DMS 273 treated with DMSO at 0.1 percent for 48 hours (cell line): ENCODE measurements around the gene MOSMO.
"Not testable (repeated sequence)": the region's sequence is repeated elsewhere in the genome, so short reads cannot be mapped to it uniquely, and the experiment has no call there.

Experiments used
- DNase-seq: peaks from one replicate; lab custom pipeline; 2025; lab: John Stamatoyannopoulos, UW

The MOSMO gene

DNA sequence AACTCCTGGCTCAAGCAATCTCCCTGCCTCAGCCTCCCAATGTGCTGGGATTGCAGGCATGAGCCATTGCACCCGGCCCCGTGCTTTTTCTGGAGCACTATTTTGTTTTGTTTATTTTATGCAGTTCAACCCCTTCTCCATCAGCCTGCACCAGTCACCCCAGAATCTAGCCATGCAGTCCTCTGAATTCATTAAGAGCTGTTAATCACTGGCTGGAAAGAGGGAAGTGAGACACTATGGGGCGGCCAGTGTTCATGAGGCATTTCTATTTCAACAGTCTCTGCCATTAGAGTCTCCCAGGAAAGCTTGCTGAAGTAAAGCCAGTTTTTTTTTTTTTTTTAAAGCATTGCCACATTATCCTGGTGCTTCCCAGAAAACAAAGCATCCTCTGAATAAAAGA, 86.1 kb downstream of the MOSMO start:
- DNase-seq: no peak

DNA sequence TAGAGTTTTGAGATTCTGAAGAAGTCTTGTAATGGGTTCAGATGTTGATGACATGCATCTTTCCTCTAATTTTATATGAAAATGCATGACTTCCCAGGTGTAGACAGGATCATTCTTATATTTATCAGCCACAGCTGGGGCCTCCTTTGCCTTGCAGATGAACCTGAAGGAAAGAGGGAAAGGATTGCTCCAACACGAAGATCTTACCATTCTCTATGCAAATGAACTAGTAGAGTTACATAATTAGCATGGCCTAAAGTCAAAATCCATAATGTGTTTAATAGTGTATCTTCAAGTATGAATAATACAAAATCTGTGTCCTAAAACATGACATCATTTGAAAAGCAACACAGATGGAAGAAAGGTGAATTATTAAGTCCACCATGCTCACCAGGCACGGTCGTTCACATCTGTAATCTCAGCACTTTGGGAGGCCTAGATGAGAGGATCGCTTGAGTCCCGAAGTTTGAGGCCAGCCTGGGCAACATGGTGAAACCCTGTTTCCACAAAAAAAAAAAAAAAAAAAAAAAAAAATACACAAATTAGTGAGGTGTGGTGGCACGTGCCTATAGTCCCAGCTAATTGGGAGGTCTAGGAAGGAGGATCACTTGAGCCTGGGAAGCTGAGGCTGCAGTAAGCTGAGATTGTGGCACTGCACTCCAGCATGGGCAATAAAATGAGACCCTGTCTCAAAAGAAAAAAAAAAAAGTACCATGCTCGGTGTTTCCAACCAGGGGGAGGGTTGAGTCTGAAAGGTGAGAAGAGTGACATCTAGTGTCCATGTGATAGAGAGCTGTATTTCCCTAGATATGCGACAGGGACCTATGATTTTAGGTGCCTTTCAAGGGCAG, 90.7 kb downstream of the MOSMO start:
- peak; percentile 41 for DNase-seq

DNA sequence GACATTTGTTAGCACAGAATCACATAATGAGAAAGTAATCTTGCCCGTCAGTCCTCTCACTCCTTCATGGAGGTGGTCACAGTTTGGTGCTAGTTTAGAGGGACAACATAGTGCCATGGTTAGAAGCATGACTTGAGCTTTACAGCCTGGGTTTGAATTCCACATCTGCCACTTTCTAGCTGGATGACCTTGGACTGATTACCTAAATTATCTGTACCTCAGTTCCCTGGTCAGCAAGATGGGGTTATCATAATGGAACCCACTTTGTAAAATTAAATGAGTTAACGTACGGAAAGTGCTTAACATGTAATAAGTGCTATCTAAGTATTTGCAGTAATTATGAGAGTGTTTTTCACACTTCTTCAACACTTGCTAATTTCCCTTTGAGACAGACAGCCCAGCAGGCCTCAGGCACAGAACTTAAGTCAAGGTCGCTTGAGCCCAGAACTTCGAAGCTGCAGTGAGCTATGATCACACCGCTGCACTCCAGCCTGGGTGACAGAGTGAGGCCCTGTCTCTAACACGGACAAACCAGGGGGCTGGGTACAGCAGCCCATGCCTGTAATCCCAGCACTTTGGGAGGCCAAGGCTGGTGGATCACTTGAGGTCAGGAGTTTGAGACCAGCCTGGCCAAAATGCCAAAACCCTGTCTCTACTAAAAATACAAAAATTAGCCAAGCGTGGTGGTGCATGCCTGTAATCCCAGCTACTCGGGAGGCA, 91.5 kb downstream of the MOSMO start:
- no peak for DNase-seq

DNA sequence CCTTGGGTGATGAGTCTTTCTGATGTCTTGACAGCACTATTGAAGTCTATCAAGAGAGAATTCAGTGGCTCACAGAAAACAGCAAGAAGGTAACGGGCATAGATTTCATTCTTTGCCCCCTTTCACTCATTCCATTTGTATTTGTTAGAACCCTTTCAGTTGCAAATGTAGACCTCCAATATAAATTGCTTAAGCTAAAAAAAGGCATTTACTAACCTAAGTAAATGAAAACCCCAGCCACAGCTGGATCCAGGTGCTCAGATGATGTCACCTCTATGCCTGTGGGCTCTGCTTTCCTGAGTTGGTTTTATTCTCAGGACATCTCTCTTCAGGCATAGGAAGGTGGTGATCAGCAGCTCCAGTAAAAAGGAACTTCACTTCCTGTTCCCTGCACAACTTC, 95.5 kb downstream of the MOSMO start:
- no peak for DNase-seq

DNA sequence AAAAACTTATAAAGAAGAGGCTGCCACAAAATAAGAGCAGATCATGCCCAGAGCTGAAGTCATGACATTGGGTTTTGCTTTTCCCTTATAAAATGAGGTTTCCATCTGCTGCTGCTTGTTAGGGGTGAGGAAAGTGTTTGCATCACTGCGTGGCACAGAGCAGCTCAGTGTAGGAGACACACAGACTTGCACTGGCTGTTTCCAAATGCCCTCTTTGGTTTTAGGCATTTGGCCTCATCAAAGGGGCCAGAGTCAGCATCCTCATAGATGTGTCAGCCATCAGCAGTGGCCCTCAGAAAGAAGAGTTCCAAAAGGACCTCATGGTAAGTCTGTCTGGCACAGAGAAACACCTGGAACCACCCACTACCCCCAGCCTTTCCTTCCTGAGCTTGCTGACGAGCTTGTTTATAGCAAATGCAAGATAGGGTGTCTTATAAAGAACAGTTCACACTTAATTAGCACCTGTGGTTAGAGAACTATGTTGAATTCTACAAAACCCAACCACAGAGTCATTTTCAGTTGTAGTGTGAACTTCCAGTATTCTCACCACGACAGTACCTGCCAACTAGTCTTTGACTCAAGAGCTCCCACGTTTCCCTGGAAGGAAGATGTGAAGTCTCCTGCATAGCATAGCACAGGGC, 101.5 kb downstream of the MOSMO start:
- no peak for DNase-seq

DNA sequence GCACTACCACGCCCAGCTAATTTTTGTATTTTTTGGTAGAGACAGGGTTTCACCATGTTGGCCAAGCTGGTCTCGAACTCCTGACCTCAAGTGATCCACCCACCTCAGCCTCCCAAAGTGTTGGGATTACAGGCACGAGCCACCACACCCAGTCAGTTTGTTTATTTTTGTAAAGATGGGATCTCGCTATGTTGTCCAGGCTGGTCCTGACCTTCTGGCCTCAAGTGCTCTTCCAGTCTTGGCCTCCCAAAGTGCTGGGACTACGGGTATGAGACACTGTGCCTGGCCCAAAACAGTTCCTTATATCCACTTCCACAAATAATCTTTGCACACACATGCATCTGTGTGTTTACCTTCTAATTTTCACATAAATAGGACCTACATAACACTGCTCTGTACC, 103.7 kb downstream of the MOSMO start:
- not testable (repeated sequence) for DNase-seq

DNA sequence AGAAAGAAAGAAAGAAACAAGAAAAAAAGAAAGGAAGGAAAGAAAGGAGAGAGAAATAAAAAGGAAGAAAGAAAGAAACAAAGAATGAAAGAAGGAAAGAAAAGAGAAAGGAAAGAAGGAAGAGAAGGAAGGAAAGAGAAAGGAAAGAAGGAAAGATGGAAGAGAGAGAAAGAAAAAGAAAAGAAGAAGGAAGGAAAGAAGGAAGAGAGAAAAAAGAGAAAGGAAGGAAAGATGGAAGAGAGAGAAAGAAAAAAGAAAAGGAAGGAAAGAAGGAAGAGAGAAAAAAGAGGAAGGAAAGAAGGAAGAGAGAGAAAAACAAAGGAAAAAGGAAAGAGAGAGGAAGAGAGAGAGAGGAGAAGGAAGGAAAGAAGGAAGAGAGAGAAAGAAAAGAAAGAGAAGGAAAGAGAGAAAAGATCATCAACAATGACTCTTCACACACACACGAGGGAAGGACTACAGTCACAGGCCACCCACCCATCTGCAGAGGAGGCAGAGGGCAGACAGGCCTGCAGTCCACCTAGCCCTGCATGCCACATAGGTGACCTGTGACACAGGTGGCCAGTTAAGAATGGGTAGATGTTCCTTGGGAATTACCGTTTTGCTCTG, 108.3 kb downstream of the MOSMO start:
- DNase-seq: no peak

DNA sequence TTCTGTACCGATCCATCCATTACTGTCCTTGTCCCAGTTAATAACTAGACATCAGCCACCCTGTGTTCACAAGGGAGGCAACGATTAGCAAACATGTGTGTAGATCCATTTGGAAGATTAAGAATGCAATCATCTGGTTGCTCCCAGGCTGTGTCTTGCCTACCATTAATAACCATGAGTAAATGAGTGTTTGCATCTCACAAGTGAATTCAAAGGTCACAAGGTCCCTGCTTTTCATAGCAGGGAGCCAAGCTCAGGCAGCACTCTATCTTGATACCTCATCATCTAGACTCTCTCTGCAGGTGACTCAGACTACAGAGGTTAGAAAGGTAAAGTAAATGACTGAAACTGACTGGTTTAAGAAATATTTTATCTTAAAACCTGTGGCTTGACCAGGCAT, 109.7 kb downstream of the MOSMO start:
- no peak for DNase-seq

DNA sequence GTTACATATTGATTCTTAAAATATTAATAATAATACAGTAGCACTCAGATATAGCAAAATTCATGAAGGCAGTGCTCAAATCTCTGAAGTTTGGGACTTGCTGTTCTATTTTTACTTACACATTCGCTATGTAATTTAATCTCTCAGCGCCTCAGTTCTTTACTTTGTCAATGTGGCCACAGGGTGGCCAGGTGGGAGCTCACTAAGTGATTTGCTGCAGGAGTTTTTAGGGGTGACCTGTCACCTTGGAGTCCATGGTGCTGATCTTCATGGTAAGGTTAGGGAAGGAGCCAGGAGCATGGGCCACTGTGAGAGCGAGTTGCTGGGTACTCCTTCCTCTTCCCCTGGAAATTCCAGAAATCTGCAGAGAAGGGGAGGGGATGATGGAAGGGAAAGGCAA, 112.5 kb downstream of the MOSMO start:
- DNase-seq: no peak

DNA sequence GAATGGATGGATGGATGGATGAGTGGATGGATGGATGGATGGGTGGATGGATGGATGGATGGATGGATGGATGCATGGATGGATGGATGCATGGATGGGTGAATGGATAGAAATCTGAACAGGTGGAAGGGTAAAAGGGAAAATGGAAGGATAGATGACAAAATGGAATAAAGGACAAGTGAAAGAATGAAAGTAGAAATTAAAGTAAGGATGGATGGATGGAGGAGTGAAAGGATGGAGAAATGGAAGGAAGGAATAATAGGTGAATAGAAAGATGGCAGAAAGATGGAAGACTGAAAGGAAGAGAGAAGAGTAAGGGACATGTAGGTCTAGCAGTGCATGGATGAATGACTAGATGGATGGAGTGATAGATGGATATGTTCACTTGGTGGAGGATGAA, 114.3 kb downstream of the MOSMO start:
- DNase-seq: no peak

DNA sequence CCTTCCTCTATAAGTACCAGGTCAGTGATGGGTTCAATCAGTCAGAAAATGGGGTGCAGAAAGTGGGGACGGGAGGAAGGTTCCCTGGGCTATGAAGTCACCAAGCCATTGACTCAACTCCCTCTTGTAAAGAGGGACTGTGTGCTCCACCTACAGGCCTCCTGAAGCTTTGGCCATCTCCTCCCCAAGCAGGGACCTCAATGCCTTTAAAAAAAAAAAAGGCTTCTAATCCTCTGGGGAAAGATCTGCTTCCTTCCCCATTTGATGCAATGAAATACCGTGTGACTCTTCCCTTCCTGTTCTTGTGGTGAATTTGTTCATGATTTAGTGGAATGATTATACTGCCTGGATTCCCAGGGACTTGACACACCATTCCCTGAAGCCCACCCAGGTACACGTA, 115.2 kb downstream of the MOSMO start:
- DNase-seq: no peak

DNA sequence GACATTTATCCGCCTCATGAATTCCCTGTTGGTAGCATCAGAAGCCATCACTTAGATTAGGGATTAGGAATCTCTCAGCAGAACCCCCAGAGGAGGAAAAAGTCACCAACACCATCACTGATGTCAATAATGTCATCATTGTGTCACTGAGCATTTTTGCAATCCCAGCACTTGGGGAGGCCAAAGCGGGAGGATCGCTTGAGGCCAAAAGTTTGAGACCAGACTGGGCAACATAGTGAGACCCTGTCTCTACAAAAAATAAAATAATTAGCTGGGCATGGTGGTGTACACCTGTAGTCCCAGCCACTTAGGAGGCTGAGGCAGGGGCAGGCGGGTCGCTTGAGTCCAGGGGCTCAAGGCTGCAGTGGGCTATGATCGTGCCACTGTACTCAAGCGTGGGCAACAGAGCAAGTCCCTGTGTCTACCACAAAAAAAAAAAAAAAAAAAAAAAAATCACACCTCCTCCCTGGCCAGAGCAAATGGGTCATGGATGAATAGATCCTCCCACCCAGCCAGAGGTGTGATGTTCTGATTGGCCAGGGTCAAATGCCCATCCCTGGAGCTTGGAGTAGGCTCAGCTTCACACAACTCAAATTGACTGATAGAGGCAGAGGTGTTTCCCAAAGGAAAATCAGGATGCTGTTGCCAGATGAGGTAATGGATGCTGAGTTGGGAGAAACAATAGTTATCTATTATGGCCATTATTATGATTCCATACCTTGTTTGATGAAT, 116.0 kb downstream of the MOSMO start:
- DNase-seq: no peak

DNA sequence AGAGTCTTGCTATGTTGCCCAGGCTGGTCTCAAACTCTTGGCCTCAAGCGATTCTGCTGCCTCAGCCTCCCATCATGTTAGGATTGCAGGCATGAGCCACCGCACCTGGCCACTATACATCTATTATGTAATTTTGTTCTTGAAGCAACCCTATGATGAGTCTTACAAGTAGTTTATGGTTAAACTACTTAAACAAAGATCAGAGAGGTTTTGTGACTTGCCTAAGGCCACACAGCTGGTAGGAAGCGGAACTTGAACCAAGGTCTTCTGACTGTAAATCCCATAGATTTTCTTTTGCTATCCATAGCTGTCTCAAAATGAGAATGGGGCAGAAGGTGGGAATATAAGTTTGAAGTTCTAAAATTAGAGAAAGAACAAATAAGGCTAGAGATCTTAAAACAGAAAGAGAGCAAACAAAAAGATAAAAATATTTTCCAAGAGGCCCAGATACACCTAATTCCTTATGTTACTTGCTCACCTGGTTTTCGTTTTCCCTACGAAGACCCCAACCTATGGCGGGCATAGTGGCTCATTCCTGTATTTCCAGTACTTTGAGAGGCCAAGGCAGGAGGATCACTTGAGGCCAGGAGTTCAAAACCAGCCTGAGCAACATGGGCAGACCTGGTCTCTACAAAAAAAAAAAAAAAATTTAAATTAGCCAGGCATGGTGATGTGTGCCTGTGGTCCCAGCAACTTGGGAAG, 116.8 kb downstream of the MOSMO start:
- no peak for DNase-seq

DNA sequence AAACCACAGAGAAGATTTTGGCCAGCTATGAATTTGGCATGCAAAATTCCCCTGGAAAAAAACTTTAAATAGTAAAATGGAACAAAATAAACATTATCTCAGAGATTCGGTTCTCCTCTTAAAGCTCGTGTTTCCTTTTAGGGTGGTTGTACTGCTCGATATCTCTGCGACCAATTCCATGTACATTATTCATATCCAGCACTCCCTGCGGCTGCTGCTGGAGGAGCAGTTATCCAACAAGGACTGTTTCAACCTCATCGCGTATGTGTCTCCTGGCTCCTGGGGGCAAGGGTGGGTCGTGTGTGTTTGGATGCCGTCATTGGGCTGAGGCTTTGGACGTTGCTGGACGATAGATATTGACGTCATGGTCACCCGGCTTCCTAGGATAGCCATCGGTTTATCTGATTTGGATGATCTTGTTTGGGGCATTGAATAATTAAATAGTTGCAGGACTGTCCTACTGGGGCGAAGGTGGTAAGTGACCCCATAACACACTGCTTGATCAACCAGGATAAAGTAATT, 118.2 kb downstream of the MOSMO start:
- DNase-seq: no peak

DNA sequence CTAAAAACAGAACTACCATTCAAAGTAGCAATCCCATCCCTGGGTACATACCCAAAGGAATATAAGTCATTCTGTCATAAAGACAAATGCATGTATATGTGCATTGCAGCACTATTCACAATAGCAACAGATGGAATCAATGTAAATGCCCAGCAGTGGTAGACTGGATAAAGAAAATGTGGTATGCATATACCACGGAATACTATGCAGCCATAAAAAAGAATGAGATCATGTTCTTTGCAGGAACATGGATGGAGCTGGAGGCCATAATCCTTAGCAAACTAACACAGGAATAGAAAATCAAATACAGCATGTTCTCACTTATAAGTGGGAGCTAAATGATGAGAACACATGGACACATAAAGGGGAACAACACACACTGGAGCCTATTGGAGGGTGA, 120.6 kb downstream of the MOSMO start:
- DNase-seq: not testable (repeated sequence)

DNA sequence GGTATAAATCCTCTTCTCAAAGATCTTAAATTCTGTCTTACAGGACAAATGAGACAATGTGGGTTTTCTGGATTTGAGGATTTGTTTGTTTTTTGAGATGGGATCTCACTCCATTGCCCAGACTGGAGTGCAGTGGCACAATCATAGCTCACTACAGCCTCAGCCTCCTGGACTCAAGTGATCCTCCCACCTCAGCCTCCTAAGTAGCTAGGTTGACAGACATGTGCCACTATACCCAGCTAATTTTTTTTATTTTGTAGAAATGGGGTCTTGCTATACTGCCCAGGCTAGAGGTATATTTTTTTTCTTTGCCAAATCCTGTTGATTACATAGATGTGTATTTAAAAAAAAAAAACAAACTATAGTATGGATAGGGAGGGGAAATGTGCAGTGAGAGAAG, 122.6 kb downstream of the MOSMO start:
- DNase-seq: no peak

DNA sequence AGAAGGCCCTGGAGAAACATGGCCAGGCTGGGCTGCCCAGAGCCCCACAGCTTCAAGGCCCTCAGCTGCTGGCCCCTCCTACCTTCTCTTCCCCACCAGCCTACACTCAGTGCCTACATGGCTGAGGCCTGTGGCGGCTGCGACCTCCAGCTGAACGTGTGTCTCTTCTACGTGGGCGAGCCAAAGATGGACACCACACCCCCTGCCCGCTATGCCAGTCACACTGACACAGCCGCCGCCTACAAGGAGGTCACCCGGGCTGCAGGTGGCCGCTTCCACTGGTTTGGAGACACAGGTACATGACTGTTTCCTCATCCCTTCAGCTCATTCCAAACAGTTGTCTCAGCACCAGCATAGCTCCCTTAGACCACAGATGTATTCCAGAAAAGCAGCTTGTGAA, 124.9 kb downstream of the MOSMO start:
- no peak for DNase-seq
